Measurements from ENCODE around the gene C1orf159.
A peak's percentile ranks its signal among the peaks of the same experiment; 100 is the strongest.
"Not testable (repeated sequence)": the region's sequence is repeated elsewhere in the genome, so short reads cannot be mapped to it uniquely, and the experiment has no call there.

The C1orf159 gene

DNA sequence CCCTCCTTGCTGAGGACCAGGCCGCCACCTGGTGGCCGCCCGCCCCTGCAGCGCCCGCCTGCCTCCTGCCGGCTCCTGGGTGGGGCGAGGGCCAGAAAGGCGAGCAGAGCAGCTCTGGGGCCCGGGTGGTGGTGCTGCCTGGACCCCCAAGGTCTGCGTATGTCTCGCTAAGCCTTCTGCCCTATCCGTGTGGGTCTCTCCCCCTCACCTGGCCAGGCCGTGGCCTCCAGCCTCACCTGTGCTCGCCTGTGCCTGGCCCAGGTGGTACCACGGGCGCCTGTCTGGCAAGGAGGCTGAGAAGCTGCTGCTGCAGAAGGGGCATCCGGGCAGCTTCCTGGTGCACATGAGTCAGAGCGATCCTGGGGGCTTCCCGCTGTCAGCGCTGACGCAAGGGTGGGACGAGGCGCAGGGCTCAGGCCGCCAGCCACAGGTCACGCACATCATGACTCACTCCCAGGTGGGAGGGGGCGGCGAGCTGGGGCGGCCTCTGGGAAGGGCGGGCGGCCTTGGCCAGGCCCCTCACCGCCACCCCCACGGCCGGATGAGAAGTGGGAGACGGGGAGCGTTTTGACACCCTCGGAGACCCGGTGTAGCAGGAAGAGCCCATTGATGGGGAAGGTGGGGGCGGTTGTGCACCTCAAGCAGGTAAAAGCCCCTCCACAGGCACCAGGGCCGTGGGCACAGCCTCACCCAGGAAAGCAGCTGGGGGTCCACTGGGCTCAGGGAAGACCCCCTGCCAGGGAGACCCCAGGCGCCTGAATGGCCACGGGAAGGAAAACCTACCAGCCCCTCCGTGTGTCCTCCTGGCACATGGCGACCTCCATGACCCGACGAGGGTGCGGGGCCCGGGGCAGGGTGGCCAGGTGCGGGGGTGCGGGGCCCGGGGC, 51.7 kb downstream of the C1orf159 start:
- FAIRE-seq: peak; percentile 82

DNA sequence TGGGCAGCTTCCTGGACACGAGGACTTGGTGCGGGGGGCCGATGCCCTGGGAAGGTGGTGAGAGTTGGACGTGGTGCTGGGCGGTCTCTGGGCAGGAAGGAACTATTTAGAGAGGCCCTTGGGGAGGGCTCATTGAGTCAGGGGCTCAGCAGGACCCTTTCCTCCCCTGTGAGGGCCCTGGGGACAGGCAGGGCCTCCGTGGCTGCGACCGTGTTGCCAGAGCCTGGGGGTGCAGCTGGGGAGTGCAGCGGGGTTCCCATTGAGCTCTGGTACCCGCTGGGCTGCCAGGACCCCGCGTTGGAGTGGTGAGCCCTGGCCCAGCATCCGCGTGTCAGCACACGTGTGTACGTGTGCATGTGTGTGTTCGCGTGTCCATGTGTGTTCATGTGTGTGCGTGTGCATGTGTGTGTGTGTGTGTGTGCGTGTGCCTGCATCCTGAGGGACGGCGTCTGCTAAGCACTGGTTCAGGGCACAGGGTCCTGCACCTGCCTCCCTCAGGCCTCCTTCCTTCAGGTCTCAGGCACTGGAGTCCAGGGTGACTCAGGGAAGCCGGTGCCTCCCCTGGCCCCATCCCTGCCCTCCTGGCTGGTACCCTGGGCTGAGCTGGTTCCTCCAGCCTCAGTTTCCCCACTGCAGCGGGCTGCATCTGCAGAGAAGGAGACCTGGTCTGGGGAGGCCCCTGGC, 52.5 kb downstream of the C1orf159 start:
- no peak for FAIRE-seq

DNA sequence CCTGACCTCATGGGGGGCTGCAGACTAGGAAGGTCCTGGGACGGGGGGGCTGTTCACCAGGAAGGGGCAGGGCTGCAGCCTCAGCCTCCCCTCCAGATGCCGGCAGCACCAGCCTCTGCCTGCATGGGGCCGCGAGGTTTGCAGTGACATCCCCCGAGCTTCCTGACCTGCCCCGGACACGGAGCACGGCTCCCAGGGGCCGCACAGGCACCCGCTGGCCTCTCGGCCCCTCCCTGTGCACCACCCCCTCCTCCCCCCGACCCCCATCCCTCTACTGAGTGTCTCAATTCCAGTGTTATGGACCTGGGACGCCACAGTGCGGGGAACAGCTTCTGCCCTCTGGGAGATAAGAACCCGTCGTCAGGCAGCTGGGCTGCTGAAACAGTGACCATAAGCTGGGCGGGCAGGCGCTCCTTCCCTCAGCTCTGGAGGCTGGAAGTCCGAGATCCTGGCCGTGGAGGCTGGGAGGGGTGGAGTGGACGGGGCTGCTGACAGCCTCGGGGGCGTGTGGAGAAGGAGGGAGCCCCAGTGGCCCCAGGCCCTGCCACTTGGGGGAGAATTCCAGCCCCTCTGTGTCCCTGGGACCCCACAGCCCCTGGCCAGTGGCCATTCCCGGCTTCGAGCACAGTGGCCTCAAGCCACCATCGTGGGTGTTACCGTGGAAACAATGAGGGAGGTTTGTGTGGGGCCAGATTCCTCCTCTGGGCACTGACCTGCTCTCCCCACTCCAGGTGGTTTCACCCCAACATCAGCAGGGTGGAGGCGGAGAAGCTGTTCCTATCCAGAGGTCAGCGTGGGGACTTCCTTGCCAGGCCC, 53.3 kb downstream of the C1orf159 start:
- FAIRE-seq: no peak

- no peak for FAIRE-seq
These were observed 54.1 kb downstream of the C1orf159 start for GRCh38 chr1:1061682-1062345.

DNA sequence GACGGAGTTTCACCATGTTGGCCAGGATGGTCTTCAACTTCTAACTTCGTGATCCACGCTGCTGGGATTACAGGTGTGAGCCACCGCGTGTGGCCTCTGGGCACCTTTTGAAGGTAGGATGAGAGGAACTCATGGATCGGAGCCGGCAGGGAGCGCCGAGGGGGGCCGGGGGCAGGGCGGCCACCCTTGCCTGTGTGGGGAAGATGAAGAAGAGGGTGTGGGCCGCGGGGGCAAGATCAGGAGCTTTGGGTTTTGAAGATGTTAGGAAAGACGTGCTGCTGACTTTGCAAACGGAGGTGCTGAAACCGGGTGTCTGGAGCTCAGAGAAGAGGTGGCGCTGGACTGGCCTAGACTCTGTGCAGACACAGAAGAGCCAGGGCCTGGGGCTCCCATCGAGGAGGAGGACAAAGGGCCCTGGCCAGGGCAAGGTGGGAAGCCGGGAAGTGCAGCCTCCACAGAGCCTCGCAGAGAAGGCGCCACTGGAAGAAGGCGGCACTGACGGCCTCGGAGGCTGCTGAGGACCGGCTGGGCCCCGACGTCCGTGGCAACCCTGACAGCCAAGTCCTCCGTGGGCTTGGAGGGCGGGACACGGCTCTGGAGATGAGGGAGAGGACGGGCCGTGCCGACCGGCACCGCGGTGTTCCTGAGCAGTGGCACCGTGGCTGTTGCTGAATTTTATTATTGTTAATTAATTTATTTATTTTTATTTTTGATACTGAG, 55.4 kb downstream of the C1orf159 start:
- FAIRE-seq: no peak

- no peak for FAIRE-seq
These were observed 56.2 kb downstream of the C1orf159 start for GRCh38 chr1:1059494-1060280.

DNA sequence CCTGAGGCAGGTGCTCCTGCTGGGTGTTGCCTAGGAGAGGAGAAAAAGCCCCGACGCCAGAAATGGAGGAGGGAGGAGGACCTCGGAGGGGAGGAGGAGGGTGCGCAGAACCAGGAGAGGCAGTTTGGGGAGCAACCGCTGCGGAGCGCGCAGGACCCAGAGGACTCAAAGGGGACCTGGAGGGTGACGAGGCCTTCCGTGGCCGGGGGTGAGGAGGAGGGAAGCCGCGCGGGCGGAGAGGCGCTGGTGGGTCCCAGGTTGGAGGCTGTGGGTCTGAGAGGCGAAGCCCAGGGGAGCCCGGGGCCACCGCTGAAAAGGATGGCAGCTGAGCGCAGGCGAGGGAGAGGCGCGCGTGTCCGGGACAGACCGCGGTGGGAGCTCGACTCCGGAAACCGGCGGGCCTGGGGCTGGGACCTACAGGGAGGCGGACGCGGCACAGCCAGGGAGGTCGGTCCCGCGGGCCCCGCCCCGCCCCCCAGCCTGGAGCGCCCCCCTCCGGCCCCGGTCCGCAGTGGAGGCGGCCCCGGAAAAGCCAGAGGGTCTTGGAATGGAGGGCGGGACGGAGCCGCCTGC, 56.9 kb downstream of the C1orf159 start:
- FAIRE-seq: no peak

DNA sequence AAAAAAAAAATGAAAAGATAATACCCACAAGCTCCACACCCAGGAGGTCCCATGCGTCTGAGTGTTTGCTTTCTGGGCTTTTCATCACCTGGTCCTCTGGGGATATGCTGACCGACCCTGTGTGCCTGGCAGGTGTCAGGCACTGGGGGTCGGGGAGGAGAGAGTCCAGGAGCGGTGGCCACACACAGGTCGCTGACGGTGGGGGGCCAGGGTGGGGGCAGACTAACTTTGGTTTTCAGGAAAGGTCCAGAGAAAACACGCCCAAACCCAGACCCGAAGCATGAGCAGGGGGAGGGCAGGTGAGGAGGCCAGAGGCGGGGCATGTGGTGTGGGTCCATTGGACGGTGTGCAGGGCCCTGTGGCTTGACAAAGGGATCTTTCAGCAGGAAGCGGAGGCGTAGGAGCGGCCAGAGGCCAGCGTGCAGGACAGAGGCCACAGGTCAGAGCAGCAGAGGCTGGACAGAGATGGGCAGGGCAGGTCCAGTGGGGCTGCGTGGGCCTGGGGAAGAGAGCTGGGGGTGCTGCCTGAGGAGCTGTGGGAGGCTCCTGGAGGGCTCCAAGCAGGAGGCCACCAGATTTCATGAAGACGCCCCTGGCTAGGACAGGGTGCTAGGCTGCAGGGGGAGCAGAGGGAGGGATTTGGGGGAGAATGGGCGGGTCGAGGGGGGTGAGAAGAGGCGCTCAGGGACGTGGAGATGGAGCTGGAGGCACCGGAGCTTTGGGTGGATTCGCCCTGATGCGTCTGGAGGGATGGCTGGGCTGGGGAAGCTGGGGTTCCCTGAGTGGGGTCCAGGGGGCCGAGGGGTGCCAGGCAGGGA, 57.6 kb downstream of the C1orf159 start:
- FAIRE-seq: no peak

- not testable (repeated sequence) for FAIRE-seq
These were observed 58.2 kb downstream of the C1orf159 start for GRCh38 chr1:1057769-1058087.

- no peak for FAIRE-seq
These were observed 59.8 kb downstream of the C1orf159 start for GRCh38 chr1:1055841-1056736.

GRCh38 chr1:1054971-1055370, 60.9 kb downstream of the C1orf159 start:
- no peak for FAIRE-seq

DNA sequence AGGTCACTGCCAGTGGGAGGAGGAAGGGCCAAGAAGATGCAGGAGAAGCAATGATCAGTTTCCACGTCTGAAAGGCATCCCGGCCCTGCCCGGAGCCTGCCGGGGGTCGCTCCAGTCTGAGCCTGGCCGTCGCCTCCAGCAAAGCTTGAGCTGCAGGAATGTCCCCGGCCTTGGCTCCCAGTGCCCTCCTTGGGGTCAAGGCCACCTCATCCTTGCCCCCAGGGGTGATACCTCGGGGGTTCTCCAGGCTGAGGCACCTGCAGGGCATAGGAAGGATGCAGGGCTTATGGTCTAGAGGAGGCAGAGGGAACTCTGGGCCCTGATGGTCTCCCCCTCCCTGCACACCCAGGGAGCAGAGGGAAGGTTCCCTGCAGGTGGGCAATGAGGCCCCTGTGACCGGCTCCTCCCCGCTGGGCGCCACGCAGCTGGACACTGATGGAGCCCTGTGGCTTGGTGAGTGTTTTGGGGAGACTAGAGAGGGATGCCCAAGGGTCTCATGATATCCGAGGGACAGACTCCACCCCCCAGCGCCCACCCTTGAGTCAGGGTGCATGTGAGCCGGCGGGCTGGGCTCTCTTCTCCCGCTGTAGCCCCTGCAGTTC, 61.7 kb downstream of the C1orf159 start:
- no peak for FAIRE-seq

GRCh38 chr1:1053682-1054081, 62.2 kb downstream of the C1orf159 start:
- no peak for FAIRE-seq

- no peak for FAIRE-seq
These were observed 62.9 kb downstream of the C1orf159 start for GRCh38 chr1:1053022-1053421.

GRCh38 chr1:1052003-1052840, 63.7 kb downstream of the C1orf159 start:
- FAIRE-seq: no peak

DNA sequence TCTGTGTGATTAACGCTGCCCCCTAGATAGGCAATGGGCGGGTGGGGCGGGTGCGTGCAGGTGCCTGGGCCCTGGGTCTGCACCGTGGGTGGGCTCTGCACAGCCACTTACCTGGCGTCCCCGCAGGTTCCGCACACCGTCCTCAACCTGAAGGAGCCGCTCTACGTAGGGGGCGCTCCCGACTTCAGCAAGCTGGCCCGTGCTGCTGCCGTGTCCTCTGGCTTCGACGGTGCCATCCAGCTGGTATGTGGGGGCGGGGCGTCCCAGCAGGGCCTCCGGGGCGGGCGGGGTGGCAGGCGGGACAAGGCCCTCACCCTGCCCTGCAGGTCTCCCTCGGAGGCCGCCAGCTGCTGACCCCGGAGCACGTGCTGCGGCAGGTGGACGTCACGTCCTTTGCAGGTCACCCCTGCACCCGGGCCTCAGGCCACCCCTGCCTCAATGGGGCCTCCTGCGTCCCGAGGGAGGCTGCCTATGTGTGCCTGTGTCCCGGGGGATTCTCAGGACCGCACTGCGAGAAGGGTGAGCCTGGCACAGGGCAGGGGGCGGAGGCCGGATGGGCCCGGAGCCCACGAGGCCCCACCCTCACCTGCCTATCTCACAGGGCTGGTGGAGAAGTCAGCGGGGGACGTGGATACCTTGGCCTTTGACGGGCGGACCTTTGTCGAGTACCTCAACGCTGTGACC, 64.6 kb downstream of the C1orf159 start:
- no peak for FAIRE-seq

- FAIRE-seq: no peak
These were observed 65.3 kb downstream of the C1orf159 start for GRCh38 chr1:1050577-1051052.

Data from G401.6 (cell line).